Testis (tissue), 3 donors: ENCODE results near the gene KCND1. TPM values are rescaled to one million over a fixed set of nuclear protein-coding genes. Genes with fewer than 3 reads are reported as not detected.

Source experiments
- DNase-seq: peaks from one replicate; pipeline ENCODE4 v3.0.0-alpha.2; 2019
- H3K27ac ChIP-seq, 2 donors: fragments of 200-600 bp; sonication (generic); one replicate each; pipeline ENCODE4 v1.5.1; 2019
- H3K27me3 ChIP-seq: fragments of 200-600 bp; sonication (generic); one replicate; pipeline ENCODE4 v1.5.1; 2019
- H3K36me3 ChIP-seq: fragments of 200-600 bp; sonication (generic); one replicate; pipeline ENCODE4 v1.5.1; 2017; ENCODE audit warnings: low read depth; ENCODE audit errors: missing control alignments
- H3K4me1 ChIP-seq: fragments of 200-600 bp; sonication (generic); one replicate; pipeline ENCODE4 v1.5.1; 2019
- H3K4me3 ChIP-seq, 2 donors: fragments of 200-600 bp; sonication (generic); one replicate each; pipeline ENCODE4 v1.5.1; 2017 to 2019
- H3K9me3 ChIP-seq: fragments of 200-600 bp; sonication (generic); one replicate; pipeline ENCODE4 v1.5.1; 2017
- CTCF ChIP-seq, 3 experiments: fragments of 450-650 bp in 2 of 3; fragments of 200-600 bp in 1 of 3; sonication (generic) in 1 of 3; IDR thresholded peaks; one replicate each; pipeline ENCODE4 v1.5.1; 2016 to 2019; ENCODE audit warnings: antibody characterized with exemption in 3 of 3, mild to moderate bottlenecking in 2 of 3, moderate library complexity in 1 of 3
- POLR2A ChIP-seq: fragments of 450-650 bp; IDR thresholded peaks from one replicate; pipeline ENCODE4 v1.6.1; 2017; ENCODE audit warnings: antibody characterized with exemption, mild to moderate bottlenecking, moderate library complexity
- WGBS, 2 donors: methylation state at CpG; one replicate each; pipeline ENCODE4 v1.1.5; 2018; 5-methylcytosine and 5-hydroxymethylcytosine counted together
- intact Hi-C: fragments of 100-400 bp; cut with DNase I; formaldehyde crosslinking; loops from one replicate; pipeline ENCODE4 v1.15.1; 2023; ENCODE audit warnings: low total_unique reads
- polyA plus RNA-seq: library from polyadenylated mRNA; stranded (reverse); fragments of 350-450 nt; fragmentation: Illumina TruSeq; extraction: RNeasy Lipid Tissue Mini Kit (QIAGEN cat#74804); gene quantifications from one replicate; pipeline ENCODE4 v1.2.3, GENCODE V29; 2014; ENCODE audit warnings: low read depth, low replicate concordance; ENCODE audit not compliant: insufficient read depth
- total RNA-seq, 2 donors: library from RNA; depleted of rRNA; stranded (reverse); fragments of >200 nt; gene quantifications; one replicate each; pipeline ENCODE4 v1.2.3, GENCODE V29; 2016

Gene KCND1
- total and polyA plus RNA-seq, 3 donors from 2014 or later: 2.3 to 3.3 (median 2.4) TPM

- Histone ChIP-seq H3K27me3 (no peaks in the 10 kb centered on the region), H3K27ac (no peak overlapping the region), H3K9me3 (no peaks in the 10 kb centered on the region), H3K4me1 (no peaks in the 10 kb centered on the region), H3K4me3 (no peak overlapping the region), H3K36me3 (no peaks in the 10 kb centered on the region)
- 48 to 60% methylated on average over 5 to 6 of the region's 8 CpGs for WGBS, 2 donors
- peak; percentile 10 to 48 (median 13) for TF ChIP-seq CTCF (IDR thresholded peaks at IDR 0.05)
- no peak for TF ChIP-seq POLR2A
- DNase-seq: peak; percentile 50
- intact Hi-C loops: no loop called here
Measured at GRCh38 chrX:48945517-48946348, 25.9 kb downstream of the KCND1 start.

- 70 to 75% methylated on average over 2 of the region's 2 CpGs for WGBS, 2 donors
Measured at GRCh38 chrX:48942895-48943294, 28.7 kb downstream of the KCND1 start.

GRCh38 chrX:48940404-48940955 is 31.2 kb downstream of the KCND1 start:
- H3K36me3 ChIP-seq: no peaks in the 10 kb centered on the region
- no peaks in the 10 kb centered on the region for H3K4me1 ChIP-seq
- 64% methylated on average over 2 of the region's 2 CpGs; no CpG with 5 or more reads in 1 of the 2 donors for WGBS, 2 donors
- no peak for TF ChIP-seq POLR2A
- no peak for TF ChIP-seq CTCF (IDR thresholded peaks at IDR 0.05)
- no peaks in the 10 kb centered on the region for H3K9me3 ChIP-seq
- no peak overlapping the region for H3K27ac ChIP-seq
- intact Hi-C loops: no loop called here
- H3K4me3 ChIP-seq: no peak overlapping the region
- no peak for DNase-seq
- no peaks in the 10 kb centered on the region for H3K27me3 ChIP-seq

More at GRCh38 chrX:48942895-48943294, 28.7 kb downstream of the KCND1 start:
- no peaks in the 10 kb centered on the region for H3K4me1 ChIP-seq
- no peaks in the 10 kb centered on the region for H3K27me3 ChIP-seq
- no peak for DNase-seq
- intact Hi-C loops: no loop called here
- H3K9me3 ChIP-seq: no peaks in the 10 kb centered on the region
- H3K27ac ChIP-seq: no peak overlapping the region
- no peak overlapping the region for H3K4me3 ChIP-seq
- H3K36me3 ChIP-seq: no peaks in the 10 kb centered on the region
- no peak for TF ChIP-seq CTCF (IDR thresholded peaks at IDR 0.05)
- TF ChIP-seq POLR2A: no peak

- Histone ChIP-seq H3K4me3 (no peak overlapping the region), H3K27me3 (no peaks in the 10 kb centered on the region), H3K36me3 (no peaks in the 10 kb centered on the region), H3K9me3 (no peaks in the 10 kb centered on the region), H3K4me1 (no peaks in the 10 kb centered on the region), H3K27ac (no peak overlapping the region)
- 85 to 100% methylated on average over 3 of the region's 3 CpGs for WGBS, 2 donors
- intact Hi-C loops: no loop called here
- no peak for TF ChIP-seq CTCF (IDR thresholded peaks at IDR 0.05)
- no peak for TF ChIP-seq POLR2A
- no peak for DNase-seq
Measured at GRCh38 chrX:48939524-48940228, 32.0 kb downstream of the KCND1 start.
